IPS-18a (cell line): ENCODE measurements around the gene CUEDC2.

ENCODE experiments used
- H3K27ac ChIP-seq: one replicate; pipeline ENCODE4 v1.5.1; 2013; ENCODE audit warnings: low read length
- H3K27me3 ChIP-seq: one replicate; pipeline ENCODE4 v1.6.1; 2013; ENCODE audit warnings: mild to moderate bottlenecking, low read length; ENCODE audit not compliant: control insufficient read depth, insufficient read depth
- H3K36me3 ChIP-seq: one replicate; pipeline ENCODE4 v1.6.1; 2013; ENCODE audit warnings: low read depth, low read length; ENCODE audit not compliant: control insufficient read depth
- H3K4me1 ChIP-seq: one replicate; pipeline ENCODE4 v1.6.1; 2013; ENCODE audit warnings: low read depth, low read length; ENCODE audit not compliant: control insufficient read depth
- H3K4me3 ChIP-seq: one replicate; pipeline ENCODE4 v1.5.1; 2013; ENCODE audit warnings: low read length
- H3K9ac ChIP-seq: one replicate; pipeline ENCODE4 v1.6.1; 2013; ENCODE audit warnings: mild to moderate bottlenecking, low read length, moderate library complexity
- H3K9me3 ChIP-seq: one replicate; pipeline ENCODE4 v1.6.1; 2013; ENCODE audit warnings: low read depth, low read length; ENCODE audit not compliant: control insufficient read depth

Gene CUEDC2

DNA sequence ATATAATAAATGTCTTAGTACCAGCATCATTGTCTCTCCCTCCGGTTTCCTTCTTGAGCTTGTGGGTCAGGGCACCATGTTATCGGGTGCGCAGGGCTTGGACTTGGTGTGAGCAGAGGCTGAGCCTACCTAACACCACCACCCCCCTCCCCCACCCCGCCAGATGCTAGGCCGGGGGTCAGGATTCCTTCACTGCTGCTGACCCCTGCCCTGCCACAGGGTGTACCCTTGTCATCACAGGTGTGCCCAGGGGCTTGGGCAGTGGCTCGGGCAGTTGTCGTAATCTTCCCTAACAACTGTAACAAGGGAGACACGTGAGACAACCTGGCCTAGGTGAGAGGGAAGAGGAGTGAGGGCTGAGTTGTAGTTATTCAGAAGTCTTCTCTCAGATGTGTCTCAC lies 49.5 kb downstream of the CUEDC2 start:
- H3K4me3 ChIP-seq, result no peak overlapping the region
- H3K9ac ChIP-seq, result no peak overlapping the region
- H3K27ac ChIP-seq, result no peak overlapping the region
- H3K9me3 ChIP-seq, result no peaks in the 10 kb centered on the region
- H3K4me1 ChIP-seq, result no peaks in the 10 kb centered on the region
- H3K36me3 ChIP-seq, result peaks cover 13% of the 10 kb centered on the region
- no peaks in the 10 kb centered on the region for H3K27me3 ChIP-seq

DNA sequence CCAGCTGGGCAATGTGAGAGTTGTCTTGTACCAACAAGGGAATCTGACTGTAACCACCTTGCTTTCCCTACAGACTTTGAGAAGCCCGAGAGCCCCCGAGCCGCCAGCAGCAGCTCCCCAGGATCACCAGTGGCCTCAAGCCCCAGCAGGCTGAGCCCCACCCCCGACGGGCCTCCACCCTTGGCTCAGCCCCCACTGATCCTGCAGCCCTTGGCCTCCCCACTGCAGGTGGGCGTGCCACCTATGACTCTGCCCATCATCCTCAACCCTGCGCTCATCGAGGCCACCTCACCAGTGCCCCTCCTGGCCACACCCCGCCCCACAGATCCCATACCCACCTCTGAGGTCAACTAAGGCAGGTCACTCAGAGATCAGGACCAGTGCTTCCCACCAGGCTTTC lies 50.4 kb downstream of the CUEDC2 start:
- no peaks in the 10 kb centered on the region for H3K4me1 ChIP-seq
- H3K36me3 ChIP-seq, result peaks cover 13% of the 10 kb centered on the region
- H3K9ac ChIP-seq, result no peak overlapping the region
- no peak overlapping the region for H3K4me3 ChIP-seq
- H3K27me3 ChIP-seq, result no peaks in the 10 kb centered on the region
- H3K9me3 ChIP-seq, result no peaks in the 10 kb centered on the region
- H3K27ac ChIP-seq, result no peak overlapping the region

DNA sequence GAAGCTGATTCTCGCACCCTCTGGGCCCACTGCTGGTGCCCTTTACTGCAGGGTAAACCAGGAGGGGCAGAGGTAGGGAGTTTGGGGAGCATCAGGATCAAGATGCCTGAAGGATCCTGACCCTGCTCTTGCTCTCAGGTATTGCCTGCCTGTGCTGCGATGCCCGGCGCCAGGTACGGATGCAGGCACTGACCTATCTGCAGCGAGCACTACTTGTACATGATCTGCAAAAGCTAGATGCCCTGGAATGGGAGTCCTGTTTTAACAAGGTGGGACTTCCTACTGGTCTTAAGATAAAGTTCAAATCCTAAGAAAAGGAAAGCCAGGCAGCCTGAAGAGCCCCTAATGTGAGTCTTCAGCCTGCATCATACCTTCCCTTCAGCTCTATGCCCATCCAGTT lies 53.0 kb downstream of the CUEDC2 start:
- Histone ChIP-seq H3K27me3 (no peaks in the 10 kb centered on the region), H3K4me3 (no peak overlapping the region), H3K9ac (no peak overlapping the region), H3K36me3 (peaks cover 28% of the 10 kb centered on the region), H3K27ac (no peak overlapping the region), H3K9me3 (no peaks in the 10 kb centered on the region), H3K4me1 (no peaks in the 10 kb centered on the region)

DNA sequence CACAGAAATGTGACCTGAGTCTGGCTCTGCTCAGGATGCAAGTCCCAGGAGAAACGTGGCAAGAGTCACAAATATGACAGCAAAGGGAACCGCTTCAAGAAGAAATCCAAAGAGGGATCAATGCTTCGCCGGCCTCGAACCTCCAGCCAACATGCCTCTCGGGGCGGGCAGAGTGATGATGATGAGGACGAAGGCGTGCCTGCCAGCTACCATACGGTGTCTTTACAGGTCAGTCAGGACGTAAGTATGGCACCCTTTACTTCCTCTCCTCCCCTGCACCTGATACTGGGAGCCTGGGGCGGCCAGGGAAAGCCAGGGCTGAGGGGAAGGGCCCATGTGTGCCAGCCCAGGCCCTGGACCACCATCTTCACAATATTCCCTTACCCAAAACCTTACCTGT lies 55.5 kb downstream of the CUEDC2 start:
- Histone ChIP-seq H3K36me3 (peaks cover 25% of the 10 kb centered on the region), H3K27me3 (no peaks in the 10 kb centered on the region), H3K4me1 (no peaks in the 10 kb centered on the region), H3K27ac (no peak overlapping the region), H3K9me3 (no peaks in the 10 kb centered on the region), H3K4me3 (no peak overlapping the region), H3K9ac (no peak overlapping the region)

DNA sequence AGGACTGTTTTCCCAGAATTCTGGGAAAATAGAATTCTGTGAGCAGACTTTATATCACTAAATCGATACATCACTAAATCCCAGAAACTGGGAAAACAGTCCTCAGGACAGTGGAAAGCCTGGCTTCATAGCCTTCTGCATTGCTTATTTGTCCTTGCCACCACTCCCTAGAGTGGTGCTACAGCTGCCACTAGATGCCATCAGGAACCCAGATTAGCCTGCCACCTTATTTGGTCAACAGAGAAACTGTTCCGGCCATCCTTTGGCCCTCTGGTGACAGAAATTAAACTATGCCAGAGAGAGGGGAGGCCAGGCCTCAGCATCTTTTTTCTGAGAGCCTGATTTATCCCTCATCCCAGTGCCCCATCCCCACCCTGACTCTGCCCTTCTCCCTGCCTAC lies 56.5 kb downstream of the CUEDC2 start:
- Histone ChIP-seq H3K27ac (no peak overlapping the region), H3K4me3 (no peak overlapping the region), H3K36me3 (peaks cover 27% of the 10 kb centered on the region), H3K9ac (no peak overlapping the region), H3K27me3 (no peaks in the 10 kb centered on the region), H3K9me3 (no peaks in the 10 kb centered on the region), H3K4me1 (no peaks in the 10 kb centered on the region)

DNA sequence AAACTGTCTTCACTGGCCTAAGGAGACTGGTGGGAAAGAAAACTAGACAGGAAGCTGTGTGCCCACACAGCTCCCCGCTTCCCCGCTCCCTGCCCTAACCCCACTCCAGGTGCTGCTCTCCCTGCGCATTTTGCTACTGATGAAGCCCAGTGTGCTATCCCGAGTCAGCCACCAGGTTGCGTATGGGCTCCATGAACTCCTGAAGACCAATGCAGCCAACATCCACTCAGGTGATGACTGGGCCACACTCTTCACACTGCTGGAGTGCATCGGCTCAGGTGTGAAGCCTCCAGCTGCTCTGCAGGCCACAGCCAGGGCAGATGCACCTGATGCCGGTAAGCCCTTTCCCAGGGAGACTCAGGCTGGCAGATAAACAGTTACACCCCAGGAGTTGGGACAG lies 57.1 kb downstream of the CUEDC2 start:
- no peaks in the 10 kb centered on the region for H3K27me3 ChIP-seq

More for the DNA sequence above, 57.1 kb downstream of the CUEDC2 start:
- no peak overlapping the region for H3K27ac ChIP-seq
- no peak overlapping the region for H3K4me3 ChIP-seq
- peaks cover 34% of the 10 kb centered on the region for H3K36me3 ChIP-seq
- H3K4me1 ChIP-seq, result no peaks in the 10 kb centered on the region
- H3K9ac ChIP-seq, result no peak overlapping the region
- H3K9me3 ChIP-seq, result no peaks in the 10 kb centered on the region
